Keratinocyte (primary cell): ENCODE measurements around the gene MICAL2.

Experiments used
- CTCF ChIP-seq, 3 experiments: IDR thresholded peaks in 1 of 3; conservative IDR thresholded peaks in 1 of 3; optimal IDR thresholded peaks in 1 of 3; 2 replicates in 2 of 3; 3 replicates in 1 of 3; pipeline versions ENCODE3 to v1.5.1; 2011; ENCODE audit warnings: low read length in 3 of 3, mild to moderate bottlenecking in 3 of 3, moderate library complexity in 2 of 3, control low read depth in 1 of 3, inconsistent platforms in 1 of 3; ENCODE audit not compliant: insufficient read depth in 2 of 3; ENCODE audit errors: extremely low read depth in 1 of 3
- EZH2 ChIP-seq: IDR thresholded peaks from one replicate; pipeline ENCODE4 v1.6.1; 2012; ENCODE audit warnings: inconsistent platforms, mild to moderate bottlenecking, low read length, moderate library complexity

- no peak for TF ChIP-seq CTCF (optimal IDR thresholded peaks at IDR 0.05 in 1 of 3, IDR thresholded peaks at IDR 0.05 in 1 of 3, conservative IDR thresholded peaks at IDR 0.05 in 1 of 3; ENCODE audit: extremely low read depth in 1 of 3, insufficient read depth in 2 of 3, low read length in 3 of 3)
- TF ChIP-seq EZH2: no peak
Observed at GRCh38 chr11:12090061-12090591, 20.3 kb upstream of the MICAL2 start.
